Neural progenitor cell (in vitro differentiated cells): ENCODE data around the gene ATP6V1G1.

Source experiments
- CTCF ChIP-seq: fragments of 200-600 bp; sonication (generic); IDR thresholded peaks from 2 replicates; pipeline ENCODE4 v1.5.1; 2017; ENCODE audit warnings: antibody characterized with exemption, mild to moderate bottlenecking
- EZH2 ChIP-seq: fragments of 200-600 bp; sonication (generic); IDR thresholded peaks from 2 replicates; pipeline ENCODE4 v1.6.1; 2017; ENCODE audit warnings: antibody characterized with exemption, mild to moderate bottlenecking, moderate library complexity

- no peak for TF ChIP-seq CTCF
- no peak for TF ChIP-seq EZH2
Measured at GRCh38 chr9:114580609-114581193, 6.9 kb upstream of the ATP6V1G1 start.
